Immature natural killer cell (primary cell): ENCODE measurements around the gene COL20A1. TPM values are rescaled to one million over a fixed set of nuclear protein-coding genes. Genes with fewer than 3 reads are reported as not detected.
"Not testable (repeated sequence)": the region's sequence is repeated elsewhere in the genome, so short reads cannot be mapped to it uniquely, and the experiment has no call there.

Experiments used
- DNase-seq, 3 donors: peaks; one replicate each; pipeline ENCODE4 v3.0.0; 2022; ENCODE audit warnings: mixed read lengths in 1 of 3
- H3K27ac Mint-ChIP-seq, 6 donors: one replicate each; pipeline ENCODE4 v1.8.0; 2020; ENCODE audit warnings: mixed read lengths in 6 of 6, mild to moderate bottlenecking in 5 of 6, inconsistent platforms in 4 of 6, moderate library complexity in 3 of 6
- H3K27me3 Mint-ChIP-seq, 3 donors: one replicate each; pipeline ENCODE4 v1.8.0; 2020 to 2021; ENCODE audit warnings: low read depth in 3 of 3, mild to moderate bottlenecking in 3 of 3, mixed read lengths in 3 of 3, moderate library complexity in 3 of 3, inconsistent platforms in 1 of 3
- H3K36me3 Mint-ChIP-seq, 3 donors: one replicate each; pipeline ENCODE4 v1.8.0; 2020; ENCODE audit warnings: mixed read lengths in 3 of 3, inconsistent platforms in 2 of 3, mild to moderate bottlenecking in 2 of 3
- H3K4me1 Mint-ChIP-seq, 2 donors: one replicate each; pipeline ENCODE4 v1.8.0; 2020; ENCODE audit warnings: inconsistent platforms in 2 of 2, mild to moderate bottlenecking in 2 of 2, mixed read lengths in 2 of 2, moderate library complexity in 1 of 2
- H3K4me3 Mint-ChIP-seq, 5 donors: one replicate each; pipeline ENCODE4 v1.8.0; 2020; ENCODE audit warnings: mild to moderate bottlenecking in 5 of 5, mixed read lengths in 5 of 5, inconsistent platforms in 3 of 5, moderate library complexity in 3 of 5
- H3K9me3 Mint-ChIP-seq, 6 donors: one replicate each; pipeline ENCODE4 v1.8.0; 2020; ENCODE audit warnings: mild to moderate bottlenecking in 6 of 6, mixed read lengths in 6 of 6, inconsistent platforms in 4 of 6, moderate library complexity in 3 of 6
- polyA plus RNA-seq, 3 donors: library from polyadenylated mRNA; unstranded; fragments of 300-500 nt; fragmentation: Illumina TruSeq; gene quantifications; one replicate each; pipeline ENCODE4 v1.2.3, GENCODE V29; 2021

Gene COL20A1
- polyA plus RNA-seq, 3 donors from 2014 or later, result not detected

GRCh38 chr20:63330940-63331339 is 38.0 kb downstream of the COL20A1 start:
- Mint-ChIP-seq H3K4me3 (no peak overlapping the region), H3K9me3 (peaks cover 0 to 8% (median 6%) of the 10 kb centered on the region in 6 donors), H3K4me1 (peaks cover 0 to 7% of the 10 kb centered on the region in 2 donors), H3K27ac (no peak overlapping the region), H3K36me3 (peaks cover 0 to 3% (median 0%) of the 10 kb centered on the region in 3 donors), H3K27me3 (peaks cover 0 to 4% (median 3%) of the 10 kb centered on the region in 3 donors)
- DNase-seq, result no peak

GRCh38 chr20:63331741-63332400 is 38.9 kb downstream of the COL20A1 start:
- peaks cover 0 to 6% (median 4%) of the 10 kb centered on the region in 3 donors for H3K27me3 Mint-ChIP-seq
- peaks cover 0 to 8% (median 6%) of the 10 kb centered on the region in 6 donors for H3K9me3 Mint-ChIP-seq
- peaks cover 0 to 4% of the 10 kb centered on the region in 2 donors for H3K4me1 Mint-ChIP-seq
- peaks cover 0 to 3% (median 0%) of the 10 kb centered on the region in 3 donors for H3K36me3 Mint-ChIP-seq
- no peak for DNase-seq
- H3K27ac Mint-ChIP-seq, result no peak overlapping the region
- H3K4me3 Mint-ChIP-seq, result no peak overlapping the region

GRCh38 chr20:63332488-63333240 is 39.7 kb downstream of the COL20A1 start:
- Mint-ChIP-seq H3K9me3 (peaks cover 0 to 8% (median 6%) of the 10 kb centered on the region in 6 donors), H3K4me1 (no peaks in the 10 kb centered on the region), H3K4me3 (no peak overlapping the region), H3K27me3 (peaks cover 0 to 8% (median 6%) of the 10 kb centered on the region in 3 donors), H3K27ac (no peak overlapping the region), H3K36me3 (peaks cover 0 to 3% (median 0%) of the 10 kb centered on the region in 3 donors)
- no peak for DNase-seq

- peaks cover 0 to 3% (median 0%) of the 10 kb centered on the region in 3 donors for H3K36me3 Mint-ChIP-seq
Measured at GRCh38 chr20:63333241-63333836, 40.4 kb downstream of the COL20A1 start.

GRCh38 chr20:63334356-63334755 is 41.4 kb downstream of the COL20A1 start:
- Mint-ChIP-seq H3K4me3 (no peak overlapping the region), H3K9me3 (peaks cover 0 to 8% (median 6%) of the 10 kb centered on the region in 6 donors), H3K27ac (no peak overlapping the region), H3K4me1 (no peaks in the 10 kb centered on the region), H3K36me3 (peaks cover 0 to 3% (median 0%) of the 10 kb centered on the region in 3 donors), H3K27me3 (peaks cover 2 to 6% (median 5%) of the 10 kb centered on the region in 3 donors)
- no peak for DNase-seq

More at GRCh38 chr20:63333241-63333836, 40.4 kb downstream of the COL20A1 start:
- no peak for DNase-seq
- H3K27me3 Mint-ChIP-seq, result peaks cover 2 to 6% (median 5%) of the 10 kb centered on the region in 3 donors
- peaks cover 0 to 8% (median 6%) of the 10 kb centered on the region in 6 donors for H3K9me3 Mint-ChIP-seq
- H3K27ac Mint-ChIP-seq, result no peak overlapping the region
- no peak overlapping the region for H3K4me3 Mint-ChIP-seq
- no peaks in the 10 kb centered on the region for H3K4me1 Mint-ChIP-seq

GRCh38 chr20:63335060-63335459 is 42.1 kb downstream of the COL20A1 start:
- H3K4me3 Mint-ChIP-seq, H3K36me3 Mint-ChIP-seq: not testable (repeated sequence)

GRCh38 chr20:63335711-63336110 is 42.7 kb downstream of the COL20A1 start:
- Mint-ChIP-seq H3K4me1 (no peaks in the 10 kb centered on the region), H3K9me3 (peaks cover 0 to 8% (median 6%) of the 10 kb centered on the region in 6 donors)

More at GRCh38 chr20:63335060-63335459, 42.1 kb downstream of the COL20A1 start:
- not testable (repeated sequence) for DNase-seq, H3K4me1 Mint-ChIP-seq, H3K9me3 Mint-ChIP-seq, H3K27ac Mint-ChIP-seq, H3K27me3 Mint-ChIP-seq

GRCh38 chr20:63336232-63336752 is 43.3 kb downstream of the COL20A1 start:
- H3K4me3 Mint-ChIP-seq, result no peak overlapping the region
- H3K9me3 Mint-ChIP-seq, result peaks cover 0 to 8% (median 6%) of the 10 kb centered on the region in 6 donors
- H3K27ac Mint-ChIP-seq, result no peak overlapping the region
- H3K27me3 Mint-ChIP-seq, result peaks cover 2 to 6% (median 5%) of the 10 kb centered on the region in 3 donors
- no peak for DNase-seq
- no peaks in the 10 kb centered on the region for H3K4me1 Mint-ChIP-seq
- peaks cover 0 to 3% (median 0%) of the 10 kb centered on the region in 3 donors for H3K36me3 Mint-ChIP-seq

More at GRCh38 chr20:63335711-63336110, 42.7 kb downstream of the COL20A1 start:
- peaks cover 0 to 3% (median 0%) of the 10 kb centered on the region in 3 donors for H3K36me3 Mint-ChIP-seq
- DNase-seq, result no peak
- no peak overlapping the region for H3K4me3 Mint-ChIP-seq
- peaks cover 2 to 6% (median 5%) of the 10 kb centered on the region in 3 donors for H3K27me3 Mint-ChIP-seq
- no peak overlapping the region for H3K27ac Mint-ChIP-seq

- Mint-ChIP-seq H3K4me1 (no peaks in the 10 kb centered on the region), H3K36me3 (no peaks in the 10 kb centered on the region), H3K4me3 (no peak overlapping the region), H3K27me3 (peaks cover 2 to 6% (median 5%) of the 10 kb centered on the region in 3 donors), H3K9me3 (no peaks in the 10 kb centered on the region), H3K27ac (no peak overlapping the region)
- no peak for DNase-seq
Measured at GRCh38 chr20:63337786-63338420, 44.9 kb downstream of the COL20A1 start.

GRCh38 chr20:63339154-63340094 is 46.4 kb downstream of the COL20A1 start:
- not testable (repeated sequence) for H3K27ac Mint-ChIP-seq, H3K27me3 Mint-ChIP-seq, H3K36me3 Mint-ChIP-seq, DNase-seq, H3K9me3 Mint-ChIP-seq, H3K4me3 Mint-ChIP-seq, H3K4me1 Mint-ChIP-seq

GRCh38 chr20:63340158-63340688 is 47.2 kb downstream of the COL20A1 start:
- not testable (repeated sequence) for H3K4me3 Mint-ChIP-seq, DNase-seq, H3K36me3 Mint-ChIP-seq, H3K4me1 Mint-ChIP-seq, H3K9me3 Mint-ChIP-seq, H3K27ac Mint-ChIP-seq, H3K27me3 Mint-ChIP-seq
